Naive thymus-derived CD4-positive, alpha-beta T cell (primary cell): Measurements from ENCODE around the gene ALAS1. TPM values are rescaled to one million over a fixed set of nuclear protein-coding genes. Genes with fewer than 3 reads are reported as not detected.

ENCODE experiments used
- ATAC-seq: fragments of 150-1000 bp; cut with Tn5 transposase; 2 replicates; pipeline ENCODE4 v1.10.0; 2021; ENCODE audit warnings: mild to moderate bottlenecking, moderate library complexity
- CTCF ChIA-PET: fragments of 350-600 bp; sonication (Branson Sonifier 250); formaldehyde crosslinking; loops from one replicate; lab custom pipeline; 2021; ENCODE audit warnings: antibody characterized with exemption; lab: Charles Lee
- POLR2A ChIA-PET: fragments of 350-600 bp; sonication (Branson Sonifier 250); formaldehyde crosslinking; loops from one replicate; lab custom pipeline; 2021; ENCODE audit warnings: antibody characterized with exemption, inconsistent platforms; lab: Charles Lee
- DNase-seq, 9 donors: peaks; one replicate each; pipeline versions ENCODE4 v3.0.0 to v3.0.0-alpha.2; 2020 to 2022; ENCODE audit warnings: mixed read lengths in 1 of 9
- H3K27ac ChIP-seq: one replicate; pipeline ENCODE4 v1.7.0; 2013; ENCODE audit warnings: mild to moderate bottlenecking, low read depth, low read length, moderate library complexity
- H3K27me3 ChIP-seq, 2 donors: one replicate each; pipeline ENCODE4 v1.7.0; 2013; ENCODE audit warnings: low read length in 2 of 2, mild to moderate bottlenecking in 2 of 2, moderate library complexity in 2 of 2; ENCODE audit not compliant: control insufficient read depth in 2 of 2, insufficient read depth in 2 of 2
- H3K36me3 ChIP-seq, 3 experiments: 1 replicate in 2 of 3; 2 replicates in 1 of 3; pipeline ENCODE4 v1.7.0; 2013; ENCODE audit warnings: low read length in 3 of 3, mild to moderate bottlenecking in 3 of 3, moderate library complexity in 1 of 3; ENCODE audit not compliant: insufficient read depth in 3 of 3, control insufficient read depth in 2 of 3
- H3K4me1 ChIP-seq, 2 donors: one replicate each; pipeline ENCODE4 v1.7.0; 2013; ENCODE audit warnings: low read length in 2 of 2, mild to moderate bottlenecking in 2 of 2, moderate library complexity in 1 of 2; ENCODE audit not compliant: control insufficient read depth in 2 of 2, insufficient read depth in 2 of 2
- H3K4me3 ChIP-seq: 2 replicates; pipeline ENCODE4 v1.7.0; 2013; ENCODE audit warnings: mild to moderate bottlenecking, low read length
- H3K9me3 ChIP-seq, 3 experiments: 1 replicate in 2 of 3; 2 replicates in 1 of 3; pipeline ENCODE4 v1.7.0; 2013; ENCODE audit warnings: low read length in 3 of 3; ENCODE audit not compliant: control insufficient read depth in 2 of 3
- H3K27ac Mint-ChIP-seq, 9 donors: one replicate each; pipeline ENCODE4 v1.8.0; 2020 to 2022; ENCODE audit warnings: mixed read lengths in 9 of 9, mild to moderate bottlenecking in 8 of 9, moderate library complexity in 5 of 9, inconsistent platforms in 2 of 9
- H3K27me3 Mint-ChIP-seq, 5 donors: one replicate each; pipeline ENCODE4 v1.8.0; 2021 to 2022; ENCODE audit warnings: mixed read lengths in 5 of 5, mild to moderate bottlenecking in 1 of 5
- H3K36me3 Mint-ChIP-seq, 5 donors: one replicate each; pipeline ENCODE4 v1.8.0; 2020 to 2022; ENCODE audit warnings: mixed read lengths in 5 of 5, mild to moderate bottlenecking in 3 of 5, inconsistent platforms in 1 of 5
- H3K4me1 Mint-ChIP-seq, 7 donors: one replicate each; pipeline ENCODE4 v1.8.0; 2020 to 2022; ENCODE audit warnings: mixed read lengths in 7 of 7, mild to moderate bottlenecking in 3 of 7, inconsistent platforms in 1 of 7
- H3K4me3 Mint-ChIP-seq, 10 donors: one replicate each; pipeline ENCODE4 v1.8.0; 2020 to 2022; ENCODE audit warnings: mild to moderate bottlenecking in 10 of 10, mixed read lengths in 10 of 10, moderate library complexity in 6 of 10, inconsistent platforms in 2 of 10
- H3K9me3 Mint-ChIP-seq, 11 donors: one replicate each; pipeline ENCODE4 v1.8.0; 2020 to 2022; ENCODE audit warnings: mixed read lengths in 11 of 11, mild to moderate bottlenecking in 4 of 11, inconsistent platforms in 1 of 11, moderate library complexity in 1 of 11
- intact Hi-C, 2 donors: fragments of 100-400 bp; cut with micrococcal nuclease; formaldehyde crosslinking; loops; one replicate each; pipeline ENCODE4 v1.15.1; 2023
- polyA plus RNA-seq, 2 donors: library from polyadenylated mRNA; unstranded; fragments of 300-500 nt; fragmentation: Illumina TruSeq; gene quantifications; one replicate each; pipeline ENCODE4 v1.2.3, GENCODE V29; 2021
- total RNA-seq, 6 experiments: library from RNA in 5 of 6; stranded (reverse) in 5 of 6; gene quantifications; 1 replicate in 5 of 6; 2 replicates in 1 of 6; pipeline ENCODE4 v1.2.3 and lab custom pipeline; 2021 to 2026

The ALAS1 gene
- total and polyA plus RNA-seq, 7 experiments from 2014 or later: 12.6 to 74.3 (median 27.4) TPM

GRCh38 chr3:52262447-52262846 lies 64.5 kb downstream of the ALAS1 start:
- Histone ChIP-seq H3K9me3 (no peaks in the 10 kb centered on the region), H3K4me3 (no peak overlapping the region), H3K36me3 (peaks cover 51 to 88% (median 74%) of the 10 kb centered on the region in 3 experiments), H3K4me1 (peaks cover 22 to 70% of the 10 kb centered on the region in 2 donors), H3K27ac (peak overlapping the region; percentile 66), H3K27me3 (no peaks in the 10 kb centered on the region)
- ChIA-PET CTCF (interaction anchor here (0.6 to 3.3 kb wide), 4 partner anchors 9 to 557 kb away, joined by 3 to 17 read pairs (median 4); no protein-coding TSS in a partner anchor), POLR2A (interaction anchor here (1.0 to 11.0 kb wide), 10 partner anchors 9 to 46 kb away, joined by 3 to 167 read pairs (median 12); partner anchors contain the start of genes GLYCTK, PPM1M, TWF2 and WDR82)
- ATAC-seq: peak; percentile 59
- H3K4me3 Mint-ChIP-seq: peak overlapping the region; percentile 45 to 87 (median 68)
- H3K4me1 Mint-ChIP-seq: peaks cover 61 to 95% (median 86%) of the 10 kb centered on the region in 7 donors
- DNase-seq: peak in 1 of 9 donors; percentile 38
- peaks cover 0 to 3% (median 0%) of the 10 kb centered on the region in 11 donors for H3K9me3 Mint-ChIP-seq
- H3K36me3 Mint-ChIP-seq: peaks cover 30 to 81% (median 73%) of the 10 kb centered on the region in 5 donors
- peak overlapping the region; percentile 40 to 98 (median 92) for H3K27ac Mint-ChIP-seq
- intact Hi-C loops: loop anchor here (1.0 kb wide), 3 partner anchors 8 to 9 kb away; no protein-coding TSS in a partner anchor
- H3K27me3 Mint-ChIP-seq: no peaks in the 10 kb centered on the region

Other genes with a start within 250 kb of the ALAS1 start
- not detected for gene GPR62, start 242.8 kb upstream of the ALAS1 start, total RNA-seq
- under 1 TPM in 1 of 2 donors, not detected in 1; 0.08 TPM for gene GPR62, start 242.8 kb upstream of the ALAS1 start, polyA plus RNA-seq
- gene PCBP4, start 230.7 kb upstream of the ALAS1 start, total RNA-seq: 10 to 100 TPM; 12.1 to 21.1 (median 15.0) TPM
- 10 to 100 TPM in 1 of 2 donors, 1 to 10 TPM in 1; 8.0 to 10.8 TPM for gene PCBP4, start 230.7 kb upstream of the ALAS1 start, polyA plus RNA-seq
- 10 to 100 TPM; 25.0 to 80.8 (median 54.5) TPM for gene ABHD14B, start 224.1 kb upstream of the ALAS1 start, total RNA-seq
- gene ABHD14B, start 224.1 kb upstream of the ALAS1 start, polyA plus RNA-seq: 10 to 100 TPM; 88.1 to 91.5 TPM
- 10 to 100 TPM in 4 of 5 experiments, 1 to 10 TPM in 1; 9.9 to 23.7 (median 14.7) TPM for gene ABHD14A, start 223.1 kb upstream of the ALAS1 start, total RNA-seq
- gene ABHD14A, start 223.1 kb upstream of the ALAS1 start, polyA plus RNA-seq: 10 to 100 TPM; 76.3 to 96.9 TPM
- 10 to 100 TPM in 4 of 5 experiments, 1 to 10 TPM in 1; 7.8 to 28.3 (median 12.0) TPM for gene ACY1, start 214.6 kb upstream of the ALAS1 start, total RNA-seq
- gene ACY1, start 214.6 kb upstream of the ALAS1 start, polyA plus RNA-seq: 10 to 100 TPM; 12.4 to 13.3 TPM
- 1,000 to 10,000 TPM; 1,152 to 1,744 (median 1,537) TPM for gene RPL29, start 202.3 kb upstream of the ALAS1 start, total RNA-seq
- gene RPL29, start 202.3 kb upstream of the ALAS1 start, polyA plus RNA-seq: 1,000 to 10,000 TPM; 1,720 to 2,133 TPM
- 10 to 100 TPM; 12.6 to 41.5 (median 40.4) TPM for gene DUSP7, start 141.6 kb upstream of the ALAS1 start, total RNA-seq
- gene DUSP7, start 141.6 kb upstream of the ALAS1 start, polyA plus RNA-seq: 1 to 10 TPM; 4.9 to 6.9 TPM
- 10 to 100 TPM in 1 of 5 experiments, 1 to 10 TPM in 2, under 1 TPM in 2; 0.58 to 19.7 (median 1.2) TPM for gene POC1A, start 43.7 kb upstream of the ALAS1 start, total RNA-seq
- gene POC1A, start 43.7 kb upstream of the ALAS1 start, polyA plus RNA-seq: 1 to 10 TPM; 1.8 to 2.5 TPM
- 1 to 10 TPM in 3 of 5 experiments, under 1 TPM in 2; 0.27 to 2.5 (median 1.6) TPM for gene TLR9, start 27.5 kb downstream of the ALAS1 start, total RNA-seq
- under 1 TPM in 1 of 2 donors, not detected in 1; 0.16 TPM for gene TLR9, start 27.5 kb downstream of the ALAS1 start, polyA plus RNA-seq
- 100 to 1,000 TPM in 1 of 5 experiments, 10 to 100 TPM in 4; 38.7 to 110 (median 63.7) TPM for gene TWF2, start 41.0 kb downstream of the ALAS1 start, total RNA-seq
- gene TWF2, start 41.0 kb downstream of the ALAS1 start, polyA plus RNA-seq: 100 to 1,000 TPM; 104 to 147 TPM
- gene PPM1M, start 47.6 kb downstream of the ALAS1 start, total RNA-seq: 10 to 100 TPM; 55.8 to 81.0 (median 74.5) TPM
- gene PPM1M, start 47.6 kb downstream of the ALAS1 start, polyA plus RNA-seq: 100 to 1,000 TPM in 1 of 2 donors, 10 to 100 TPM in 1; 68.8 to 135 TPM
- 100 to 1,000 TPM; 112 to 161 (median 135) TPM for gene WDR82, start 80.5 kb downstream of the ALAS1 start, total RNA-seq
- gene WDR82, start 80.5 kb downstream of the ALAS1 start, polyA plus RNA-seq: 100 to 1,000 TPM; 127 to 181 TPM
- gene GLYCTK, start 89.7 kb downstream of the ALAS1 start, total RNA-seq: 10 to 100 TPM; 24.3 to 38.3 (median 32.8) TPM
- gene GLYCTK, start 89.7 kb downstream of the ALAS1 start, polyA plus RNA-seq: 10 to 100 TPM in 1 of 2 donors, 1 to 10 TPM in 1; 8.0 to 15.5 TPM
- gene DNAH1, start 118.2 kb downstream of the ALAS1 start, total RNA-seq: 10 to 100 TPM; 32.1 to 69.2 (median 49.0) TPM
- 1 to 10 TPM in 1 of 2 donors, under 1 TPM in 1; 0.35 to 1.7 TPM for gene DNAH1, start 118.2 kb downstream of the ALAS1 start, polyA plus RNA-seq
- gene BAP1, start 211.8 kb downstream of the ALAS1 start, total RNA-seq: 100 to 1,000 TPM in 2 of 5 experiments, 10 to 100 TPM in 3; 86.7 to 116 (median 92.5) TPM
- 10 to 100 TPM; 13.6 to 26.6 TPM for gene BAP1, start 211.8 kb downstream of the ALAS1 start, polyA plus RNA-seq
- 10 to 100 TPM; 13.7 to 18.7 (median 15.5) TPM for gene PHF7, start 212.5 kb downstream of the ALAS1 start, total RNA-seq
- 1 to 10 TPM; 7.6 to 8.9 TPM for gene PHF7, start 212.5 kb downstream of the ALAS1 start, polyA plus RNA-seq
- gene SEMA3G, start 246.9 kb downstream of the ALAS1 start, total RNA-seq: under 1 TPM in 2 of 5 experiments, not detected in 3; 0.10 to 0.24 TPM
- not detected for gene SEMA3G, start 246.9 kb downstream of the ALAS1 start, polyA plus RNA-seq